Kidney (tissue), 14 donors: ENCODE results near the gene DCLRE1C. TPM values are rescaled to one million over a fixed set of nuclear protein-coding genes. Genes with fewer than 3 reads are reported as not detected.

Experiments
- DNase-seq, 5 donors: peaks; one replicate each; pipeline ENCODE4 v3.0.0-alpha.2; 2013 to 2020
- FAIRE-seq: peaks from 2 replicates; lab custom pipeline; 2012; peaks lifted over from hg19 to GRCh38; lab: Jason Lieb, UNC
- H3K27ac ChIP-seq, 2 donors: one replicate each; pipeline ENCODE4 v1.7.0; 2013; ENCODE audit warnings: low read depth in 2 of 2, low read length in 2 of 2, inconsistent platforms in 1 of 2
- H3K27me3 ChIP-seq: one replicate; pipeline ENCODE4 v1.7.1; 2013; ENCODE audit warnings: low read length, inconsistent platforms; ENCODE audit not compliant: control insufficient read depth, insufficient read depth
- H3K36me3 ChIP-seq, 3 donors: one replicate each; pipeline versions ENCODE4 v1.7.0 to v1.7.1; 2013; ENCODE audit warnings: low read length in 3 of 3, control low read depth in 1 of 3, inconsistent platforms in 1 of 3; ENCODE audit not compliant: insufficient read depth in 3 of 3, control insufficient read depth in 2 of 3
- H3K4me1 ChIP-seq, 3 donors: one replicate each; pipeline versions ENCODE4 v1.7.0 to v1.7.1; 2013; ENCODE audit warnings: low read length in 3 of 3, inconsistent platforms in 1 of 3, low read depth in 1 of 3; ENCODE audit not compliant: control insufficient read depth in 2 of 3, insufficient read depth in 2 of 3
- H3K4me3 ChIP-seq, 3 donors: one replicate each; pipeline versions ENCODE4 v1.7.0 to v1.8.1; 2013; ENCODE audit warnings: low read length in 3 of 3, control low read depth in 1 of 3, inconsistent platforms in 1 of 3
- H3K9ac ChIP-seq, 3 donors: one replicate each; pipeline versions ENCODE4 v1.7.0 to v1.7.1; 2013; ENCODE audit warnings: low read length in 3 of 3, control low read depth in 1 of 3, inconsistent platforms in 1 of 3
- H3K9me3 ChIP-seq, 3 donors: one replicate each; pipeline versions ENCODE4 v1.7.0 to v1.7.1; 2013; ENCODE audit warnings: low read length in 3 of 3, control low read depth in 1 of 3, inconsistent platforms in 1 of 3; ENCODE audit not compliant: control insufficient read depth in 2 of 3, insufficient read depth in 1 of 3
- CTCF ChIP-seq: IDR thresholded peaks from 3 replicates; pipeline ENCODE4 v1.5.1; 2012; ENCODE audit warnings: mild to moderate bottlenecking, moderate library complexity, borderline replicate concordance; ENCODE audit not compliant: insufficient read depth; ENCODE audit errors: extremely low read depth
- intact Hi-C: fragments of 100-400 bp; cut with DNase I; formaldehyde crosslinking; loops from one replicate; pipeline ENCODE4 v1.11.1; 2022
- polyA plus RNA-seq: library from polyadenylated mRNA; stranded (reverse); fragments of 350-450 nt; fragmentation: Illumina TruSeq; extraction: RNeasy Lipid Tissue Mini Kit (QIAGEN cat#74804); gene quantifications from one replicate; pipeline ENCODE4 v1.2.3, GENCODE V29; 2014; ENCODE audit warnings: low read depth, low replicate concordance; ENCODE audit not compliant: insufficient read depth
- total RNA-seq: library from RNA; stranded (reverse); fragmentation: NEBNext Ultra II Directional; extraction: Animal tissue kit (Norgen Biotek cat#: 25700); gene quantifications from one replicate; pipeline ENCODE4 v1.2.1, GENCODE V29; 2021
- donor health status: control.
- donor health status: control.
- donor health status: control.
- donor health status: control.
- donor health status: control.
- donor health status: DM: yes; HTN: yes; CAD: no.
- donor health status: Normal renal cell carcinoma (clear cell type).

The DCLRE1C gene
- total and polyA plus RNA-seq, 2 donors from 2014 or later: 2.0 to 17.0 TPM

DNA sequence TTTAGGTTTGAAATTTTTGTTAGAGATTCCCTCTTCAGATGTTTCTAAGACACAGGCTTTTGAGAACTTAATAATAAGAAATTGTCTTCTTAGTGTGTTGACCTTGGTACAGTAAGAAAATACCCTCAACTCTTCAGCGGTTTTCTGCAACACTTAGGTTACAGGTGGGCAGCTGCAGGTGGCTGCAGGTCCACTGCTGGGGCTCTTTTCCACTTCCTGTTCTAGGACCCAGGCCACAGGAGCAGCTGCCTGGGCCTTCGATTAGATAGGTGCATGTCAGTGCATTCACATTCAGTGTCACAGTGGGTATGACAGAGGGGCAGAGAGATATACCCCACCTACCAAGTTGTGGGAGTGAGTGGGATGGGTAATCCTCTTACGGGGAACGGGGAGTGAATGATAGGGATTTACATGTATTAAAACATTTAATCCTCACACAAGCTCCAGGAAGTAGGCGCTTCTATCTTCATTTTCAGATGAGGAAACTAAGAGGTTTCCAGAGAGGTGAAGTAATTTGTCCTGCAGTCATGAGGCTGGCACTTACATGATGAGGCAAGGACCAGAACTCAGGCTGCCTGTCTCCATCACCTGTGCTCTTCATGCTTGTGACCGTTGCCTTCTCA lies 95.4 kb downstream of the DCLRE1C start:
- TF ChIP-seq CTCF: no peak

GRCh38 chr10:14855453-14855852 lies 98.4 kb downstream of the DCLRE1C start:
- Histone ChIP-seq H3K4me3 (no peak overlapping the region), H3K9me3 (no peaks in the 10 kb centered on the region), H3K27me3 (no peaks in the 10 kb centered on the region), H3K9ac (no peak overlapping the region), H3K27ac (no peak overlapping the region), H3K4me1 (no peaks in the 10 kb centered on the region), H3K36me3 (peaks cover 0 to 7% (median 0%) of the 10 kb centered on the region in 3 donors)
- DNase-seq: no peak
- no peak for FAIRE-seq
- TF ChIP-seq CTCF: no peak
- intact Hi-C loops: no loop called here

More for the DNA sequence above, 95.4 kb downstream of the DCLRE1C start:
- Histone ChIP-seq H3K9ac (no peak overlapping the region), H3K27me3 (no peaks in the 10 kb centered on the region), H3K9me3 (no peaks in the 10 kb centered on the region), H3K4me3 (no peak overlapping the region), H3K27ac (no peak overlapping the region), H3K36me3 (peaks cover 0 to 6% (median 0%) of the 10 kb centered on the region in 3 donors), H3K4me1 (no peaks in the 10 kb centered on the region)
- intact Hi-C loops: no loop called here
- FAIRE-seq: no peak
- no peak for DNase-seq

DNA sequence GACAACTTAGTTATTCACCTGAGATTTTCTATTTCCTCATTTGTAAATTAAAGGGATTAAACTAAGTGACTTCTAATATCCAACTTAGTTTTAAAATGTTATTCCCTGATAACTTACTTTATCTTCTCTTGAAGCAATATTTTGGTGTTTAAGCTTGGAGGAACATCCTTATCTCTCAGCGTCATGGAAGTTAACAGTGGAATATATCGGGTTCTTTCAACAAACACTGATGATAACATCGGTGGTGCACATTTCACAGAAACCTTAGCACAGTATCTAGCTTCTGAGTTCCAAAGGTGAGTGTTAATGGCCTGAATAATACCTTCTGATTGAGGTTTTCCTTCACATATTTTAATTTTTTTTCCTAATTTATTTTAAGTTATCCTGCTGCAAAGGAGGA lies 101.7 kb downstream of the DCLRE1C start:
- no peaks in the 10 kb centered on the region for H3K9me3 ChIP-seq
- H3K36me3 ChIP-seq: peaks cover 0 to 4% (median 2%) of the 10 kb centered on the region in 3 donors
- no peak for TF ChIP-seq CTCF
- DNase-seq: no peak
- H3K4me1 ChIP-seq: no peaks in the 10 kb centered on the region
- no peak for FAIRE-seq
- H3K27me3 ChIP-seq: no peaks in the 10 kb centered on the region
- intact Hi-C loops: no loop called here
- no peak overlapping the region for H3K4me3 ChIP-seq
- H3K9ac ChIP-seq: no peak overlapping the region
- H3K27ac ChIP-seq: no peak overlapping the region

Other genes starting within 250 kb of the DCLRE1C start
- 105 TPM for gene FAM107B, start 179.2 kb downstream of the DCLRE1C start, total RNA-seq
- gene FAM107B, start 179.2 kb downstream of the DCLRE1C start, polyA plus RNA-seq: 122 TPM
- 2.1 TPM for gene CDNF, start 116.1 kb downstream of the DCLRE1C start, total RNA-seq
- gene CDNF, start 116.1 kb downstream of the DCLRE1C start, polyA plus RNA-seq: 2.3 TPM
- gene HSPA14, start 115.8 kb downstream of the DCLRE1C start, total RNA-seq: 10.4 TPM
- gene HSPA14, start 115.8 kb downstream of the DCLRE1C start, polyA plus RNA-seq: 9.7 TPM
- 9.5 TPM for gene MSANTD7, start 115.8 kb downstream of the DCLRE1C start, total RNA-seq
- 2.8 TPM for gene MSANTD7, start 115.8 kb downstream of the DCLRE1C start, polyA plus RNA-seq
- gene SUV39H2, start 75.2 kb downstream of the DCLRE1C start, total RNA-seq: 5.1 TPM
- 3.8 TPM for gene SUV39H2, start 75.2 kb downstream of the DCLRE1C start, polyA plus RNA-seq
- gene MEIG1, start 5.3 kb upstream of the DCLRE1C start, total RNA-seq: not detected
- 1.4 TPM for gene MEIG1, start 5.3 kb upstream of the DCLRE1C start, polyA plus RNA-seq
- 0.50 TPM for gene OLAH, start 89.8 kb upstream of the DCLRE1C start, total RNA-seq
- gene OLAH, start 89.8 kb upstream of the DCLRE1C start, polyA plus RNA-seq: 0.52 TPM
- gene ACBD7, start 134.7 kb upstream of the DCLRE1C start, total RNA-seq: 0.50 TPM
- gene ACBD7, start 134.7 kb upstream of the DCLRE1C start, polyA plus RNA-seq: 0.56 TPM
- gene RPP38, start 143.3 kb upstream of the DCLRE1C start, total RNA-seq: 18.1 TPM
- gene RPP38, start 143.3 kb upstream of the DCLRE1C start, polyA plus RNA-seq: 20.1 TPM
- 19.8 TPM for gene NMT2, start 214.6 kb upstream of the DCLRE1C start, total RNA-seq
- gene NMT2, start 214.6 kb upstream of the DCLRE1C start, polyA plus RNA-seq: 11.7 TPM